Measurements from ENCODE around the gene TMEM18.

DNA sequence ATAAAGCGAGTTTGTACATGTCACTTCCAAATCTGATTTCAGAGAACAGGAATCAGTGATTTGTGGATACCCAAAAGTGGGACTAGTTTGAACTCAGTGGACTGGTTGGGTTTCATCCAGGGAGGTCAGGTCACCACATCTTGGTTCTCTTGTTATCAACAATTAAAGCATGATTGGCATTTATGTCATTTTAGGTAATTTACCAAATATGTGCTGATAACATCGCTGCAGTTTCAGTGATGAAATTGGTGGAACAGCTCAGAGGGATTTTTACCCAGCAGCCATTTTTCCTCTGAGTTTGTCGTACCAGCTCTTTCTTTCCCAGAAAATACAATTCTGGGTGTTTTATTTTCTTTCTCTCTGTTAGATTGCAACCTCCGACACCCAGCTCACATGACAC lies 33.4 kb downstream of the TMEM18 start:
- TF ChIP-seq, protein P1, sequence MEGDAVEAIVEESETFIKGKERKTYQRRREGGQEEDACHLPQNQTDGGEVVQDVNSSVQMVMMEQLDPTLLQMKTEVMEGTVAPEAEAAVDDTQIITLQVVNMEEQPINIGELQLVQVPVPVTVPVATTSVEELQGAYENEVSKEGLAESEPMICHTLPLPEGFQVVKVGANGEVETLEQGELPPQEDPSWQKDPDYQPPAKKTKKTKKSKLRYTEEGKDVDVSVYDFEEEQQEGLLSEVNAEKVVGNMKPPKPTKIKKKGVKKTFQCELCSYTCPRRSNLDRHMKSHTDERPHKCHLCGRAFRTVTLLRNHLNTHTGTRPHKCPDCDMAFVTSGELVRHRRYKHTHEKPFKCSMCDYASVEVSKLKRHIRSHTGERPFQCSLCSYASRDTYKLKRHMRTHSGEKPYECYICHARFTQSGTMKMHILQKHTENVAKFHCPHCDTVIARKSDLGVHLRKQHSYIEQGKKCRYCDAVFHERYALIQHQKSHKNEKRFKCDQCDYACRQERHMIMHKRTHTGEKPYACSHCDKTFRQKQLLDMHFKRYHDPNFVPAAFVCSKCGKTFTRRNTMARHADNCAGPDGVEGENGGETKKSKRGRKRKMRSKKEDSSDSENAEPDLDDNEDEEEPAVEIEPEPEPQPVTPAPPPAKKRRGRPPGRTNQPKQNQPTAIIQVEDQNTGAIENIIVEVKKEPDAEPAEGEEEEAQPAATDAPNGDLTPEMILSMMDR (IDR thresholded peaks at IDR 0.05), result no peak
- TF ChIP-seq POLR2AphosphoS5 (IDR thresholded peaks at IDR 0.05; ENCODE audit: low read depth, low read length), result no peak
- no peak for TF ChIP-seq GABPA (IDR thresholded peaks at IDR 0.05; ENCODE audit: low read depth)
- TF ChIP-seq RAD21 (IDR thresholded peaks at IDR 0.05; ENCODE audit: low read length), result no peak
- TF ChIP-seq YY1 (IDR thresholded peaks at IDR 0.05; ENCODE audit: low read depth), result no peak
- no peak for TF ChIP-seq RFX5 (IDR thresholded peaks at IDR 0.05; ENCODE audit: low read length)
- no peak for TF ChIP-seq TEAD4 (IDR thresholded peaks at IDR 0.05; ENCODE audit: borderline replicate concordance, insufficient read depth)

All from SK-N-SH (cell line).